Fibroblast of lung (primary cell): ENCODE data around the gene FCGR3A.
"Not testable (repeated sequence)": the region's sequence is repeated elsewhere in the genome, so short reads cannot be mapped to it uniquely, and the experiment has no call there.

Source experiments
- CTCF ChIP-seq, 2 donors: IDR thresholded peaks in 1 of 2; conservative IDR thresholded peaks in 1 of 2; 1 replicate in 1 of 2; 2 replicates in 1 of 2; pipeline ENCODE4 v1.5.1; 2011 to 2012; ENCODE audit warnings: low read length in 2 of 2, control low read depth in 1 of 2, inconsistent platforms in 1 of 2, low read depth in 1 of 2, mild to moderate bottlenecking in 1 of 2
- EZH2 ChIP-seq: IDR thresholded peaks from 2 replicates; pipeline ENCODE4 v1.5.1; 2012; ENCODE audit warnings: low read length, control low read depth, mild to moderate bottlenecking; ENCODE audit errors: missing control alignments

GRCh38 chr1:161595173-161595572, 45.6 kb upstream of the FCGR3A start:
- TF ChIP-seq CTCF (conservative IDR thresholded peaks at IDR 0.05 in 1 of 2, IDR thresholded peaks at IDR 0.05 in 1 of 2; ENCODE audit: low read depth in 1 of 2, low read length in 2 of 2); EZH2: not testable (repeated sequence)
